Thoracic aorta (tissue), 2 donors: Measurements from ENCODE around the gene SPATA18. TPM values are rescaled to one million over a fixed set of nuclear protein-coding genes. Genes with fewer than 3 reads are reported as not detected.
A peak's percentile ranks its signal among the peaks of the same experiment; 100 is the strongest.

Experiments used
- ATAC-seq: fragments of 150-250 bp; one replicate; pipeline ENCODE4 v1.8.0; 2017; ENCODE audit warnings: low read depth; ENCODE audit not compliant: insufficient number of reproducible peaks, low FRiP score
- DNase-seq: peaks from one replicate; pipeline ENCODE4 v3.0.0-alpha.2; 2020; ENCODE audit warnings: low spot score
- H3K27ac ChIP-seq, 2 donors: fragments of 200-600 bp; sonication (generic); 1 replicate in 1 of 2; 2 replicates in 1 of 2; pipeline ENCODE4 v1.5.1; 2016; ENCODE audit warnings: mild to moderate bottlenecking in 2 of 2, moderate library complexity in 2 of 2
- H3K27me3 ChIP-seq: fragments of 200-600 bp; sonication (generic); replicated peaks from 2 replicates; pipeline ENCODE4 v1.6.0; 2016; ENCODE audit warnings: mild to moderate bottlenecking; ENCODE audit not compliant: insufficient read depth
- H3K36me3 ChIP-seq: fragments of 200-600 bp; sonication (generic); one replicate; pipeline ENCODE4 v1.5.1; 2016
- H3K4me1 ChIP-seq, 2 donors: fragments of 200-600 bp; sonication (generic); 1 replicate in 1 of 2; 2 replicates in 1 of 2; pipeline versions ENCODE4 v1.5.1 to v1.6.0; 2016; ENCODE audit warnings: low read depth in 2 of 2, mild to moderate bottlenecking in 1 of 2; ENCODE audit not compliant: control insufficient read depth in 1 of 2
- H3K4me3 ChIP-seq: fragments of 200-600 bp; sonication (generic); 2 replicates; pipeline ENCODE4 v1.5.1; 2016; ENCODE audit warnings: mild to moderate bottlenecking
- H3K9me3 ChIP-seq: fragments of 200-600 bp; sonication (generic); 2 replicates; pipeline ENCODE4 v1.5.1; 2016
- CTCF ChIP-seq: fragments of 200-600 bp; sonication (generic); IDR thresholded peaks from one replicate; pipeline ENCODE4 v1.5.1; 2019; ENCODE audit warnings: antibody characterized with exemption
- total RNA-seq, 2 donors: library from RNA; depleted of rRNA; stranded (reverse); fragments of >200 nt; gene quantifications; one replicate each; pipeline versions ENCODE4 v1.1.0 to v1.2.3, GENCODE V29; 2016

Gene SPATA18
- total RNA-seq = 1 to 10 TPM; 8.0 to 9.0 TPM

GRCh38 chr4:52051213-52051614 lies at the start of gene SPATA18:
Gene SPATA18 (plus strand): TSS chr4:52051304. CDS start chr4:52051705, 401 bp downstream.
- peak within 1 kb of the TSS; percentile 87 for H3K4me3 ChIP-seq
- no peaks in the 10 kb centered on the region for H3K36me3 ChIP-seq
- H3K4me1 ChIP-seq = peaks cover 7 to 9% of the 10 kb centered on the region in 2 donors
- no peak for TF ChIP-seq CTCF
- peak within 1 kb of the TSS; percentile 54 to 81 for H3K27ac ChIP-seq
- no peak for ATAC-seq
- H3K27me3 ChIP-seq = no peaks in the 10 kb centered on the region
- no peak for DNase-seq
- no peaks in the 10 kb centered on the region for H3K9me3 ChIP-seq

- Histone ChIP-seq H3K36me3 (no peaks in the 10 kb centered on the region), H3K27ac (no peak overlapping the region), H3K4me3 (no peak overlapping the region), H3K27me3 (no peaks in the 10 kb centered on the region), H3K9me3 (no peaks in the 10 kb centered on the region), H3K4me1 (no peaks in the 10 kb centered on the region)
- no peak for DNase-seq
- TF ChIP-seq CTCF = no peak
- ATAC-seq = no peak
These were observed 49.5 kb upstream of the SPATA18 start for GRCh38 chr4:52001616-52002015.

- ATAC-seq = no peak
- no peak for TF ChIP-seq CTCF
- Histone ChIP-seq H3K27me3 (no peaks in the 10 kb centered on the region), H3K36me3 (no peaks in the 10 kb centered on the region), H3K4me3 (no peak overlapping the region), H3K4me1 (no peaks in the 10 kb centered on the region), H3K27ac (no peak overlapping the region), H3K9me3 (no peaks in the 10 kb centered on the region)
- no peak for DNase-seq
These were observed 46.7 kb upstream of the SPATA18 start for GRCh38 chr4:52004414-52004813.

GRCh38 chr4:52005604-52006273 lies 45.4 kb upstream of the SPATA18 start:
- Histone ChIP-seq H3K4me3 (no peak overlapping the region), H3K27me3 (no peaks in the 10 kb centered on the region)
- no peak for ATAC-seq

GRCh38 chr4:52006887-52007286 lies 44.2 kb upstream of the SPATA18 start:
- ATAC-seq (no peak), DNase-seq (no peak)
- Histone ChIP-seq H3K27ac (no peak overlapping the region), H3K36me3 (no peaks in the 10 kb centered on the region), H3K4me3 (no peak overlapping the region), H3K27me3 (no peaks in the 10 kb centered on the region), H3K9me3 (no peaks in the 10 kb centered on the region), H3K4me1 (no peaks in the 10 kb centered on the region)
- TF ChIP-seq CTCF = no peak

More at GRCh38 chr4:52005604-52006273, 45.4 kb upstream of the SPATA18 start:
- no peaks in the 10 kb centered on the region for H3K9me3 ChIP-seq
- no peaks in the 10 kb centered on the region for H3K36me3 ChIP-seq
- no peaks in the 10 kb centered on the region for H3K4me1 ChIP-seq
- no peak for DNase-seq
- no peak for TF ChIP-seq CTCF
- H3K27ac ChIP-seq = no peak overlapping the region
